ENCODE measurements around the gene PLEKHA6. TPM values are rescaled to one million over a fixed set of nuclear protein-coding genes. Genes with fewer than 3 reads are reported as not detected.

Gene PLEKHA6
- total and polyA plus RNA-seq, 2 donors (not counting 1 experiment from before 2014, with no cell fraction given), result 0.31 to 0.47 TPM

DNA sequence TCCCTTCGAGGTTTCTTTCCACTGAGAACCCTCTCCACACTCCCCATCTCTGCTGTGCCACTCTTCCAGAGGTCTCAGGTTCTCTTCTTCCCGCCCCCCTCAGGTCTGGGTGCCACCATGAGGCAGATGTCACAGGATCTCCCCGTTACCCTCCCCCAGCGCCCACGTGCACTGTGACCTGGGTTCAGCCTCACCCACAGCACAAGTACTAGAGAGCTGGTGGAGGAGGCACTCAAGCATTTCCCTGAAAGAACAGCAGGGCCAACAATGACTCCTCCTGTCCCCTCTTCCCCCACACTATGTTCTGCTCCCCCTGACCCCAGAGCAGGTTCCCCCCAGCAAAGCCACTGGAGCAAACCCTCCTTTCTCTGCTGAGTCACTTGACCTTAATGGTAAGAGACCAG lies 14.3 kb downstream of the PLEKHA6 start:
- H3K27ac ChIP-seq (ENCODE audit: low read length in 2 of 2), result no peak overlapping the region
- CTCF ChIA-PET, result no interaction called here
- DNase-seq, result no peak
- no peak for ATAC-seq (ENCODE audit: low read depth)
- intact Hi-C loops (cut with micrococcal nuclease), result no loop called here
- H3K9me3 Mint-ChIP-seq (ENCODE audit: insufficient read depth), result no peaks in the 10 kb centered on the region
- H3K9ac ChIP-seq (ENCODE audit: low read length), result no peak overlapping the region
- H3K4me2 ChIP-seq (replicated peaks; ENCODE audit: low read depth, low read length, poor library complexity, severe bottlenecking), result no peak overlapping the region
- no peaks in the 10 kb centered on the region for H4K20me1 ChIP-seq (ENCODE audit: control insufficient read depth, insufficient read depth, low read length, poor library complexity, severe bottlenecking)
- no peaks in the 10 kb centered on the region for H3K4me1 ChIP-seq (ENCODE audit: control insufficient read depth in 2 of 2, insufficient read depth in 2 of 2, low read length in 2 of 2)
- TF ChIP-seq EZH2 (IDR thresholded peaks at IDR 0.05; ENCODE audit: borderline replicate concordance, insufficient read depth, low read depth, low read length, poor library complexity, severe bottlenecking), result no peak
- TF ChIP-seq, protein P1, sequence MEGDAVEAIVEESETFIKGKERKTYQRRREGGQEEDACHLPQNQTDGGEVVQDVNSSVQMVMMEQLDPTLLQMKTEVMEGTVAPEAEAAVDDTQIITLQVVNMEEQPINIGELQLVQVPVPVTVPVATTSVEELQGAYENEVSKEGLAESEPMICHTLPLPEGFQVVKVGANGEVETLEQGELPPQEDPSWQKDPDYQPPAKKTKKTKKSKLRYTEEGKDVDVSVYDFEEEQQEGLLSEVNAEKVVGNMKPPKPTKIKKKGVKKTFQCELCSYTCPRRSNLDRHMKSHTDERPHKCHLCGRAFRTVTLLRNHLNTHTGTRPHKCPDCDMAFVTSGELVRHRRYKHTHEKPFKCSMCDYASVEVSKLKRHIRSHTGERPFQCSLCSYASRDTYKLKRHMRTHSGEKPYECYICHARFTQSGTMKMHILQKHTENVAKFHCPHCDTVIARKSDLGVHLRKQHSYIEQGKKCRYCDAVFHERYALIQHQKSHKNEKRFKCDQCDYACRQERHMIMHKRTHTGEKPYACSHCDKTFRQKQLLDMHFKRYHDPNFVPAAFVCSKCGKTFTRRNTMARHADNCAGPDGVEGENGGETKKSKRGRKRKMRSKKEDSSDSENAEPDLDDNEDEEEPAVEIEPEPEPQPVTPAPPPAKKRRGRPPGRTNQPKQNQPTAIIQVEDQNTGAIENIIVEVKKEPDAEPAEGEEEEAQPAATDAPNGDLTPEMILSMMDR (IDR thresholded peaks at IDR 0.05), result no peak
- H3K27me3 Mint-ChIP-seq, result peaks cover 27% of the 10 kb centered on the region
- no peak overlapping the region for H3K27ac Mint-ChIP-seq
- H3K27me3 ChIP-seq (replicated peaks in 1 of 4; ENCODE audit: control extremely low read depth in 1 of 4, control insufficient read depth in 3 of 4, insufficient read depth in 4 of 4, low read length in 3 of 4), result peaks cover 0 to 4% (median 0%) of the 10 kb centered on the region in 4 experiments
- no peaks in the 10 kb centered on the region for H3K79me2 ChIP-seq (ENCODE audit: control insufficient read depth, insufficient read depth, low read length)
- POLR2A ChIA-PET, result no interaction called here
- H3K4me3 Mint-ChIP-seq, result no peak overlapping the region
- H3K9me3 ChIP-seq (ENCODE audit: control extremely low read depth in 1 of 3, control insufficient read depth in 2 of 3, insufficient read depth in 1 of 3, low read length in 2 of 3), result no peaks in the 10 kb centered on the region
- no peaks in the 10 kb centered on the region for H3K4me1 Mint-ChIP-seq
- H3K4me3 ChIP-seq (ENCODE audit: control extremely low read depth in 1 of 5, extremely low read depth in 1 of 5, insufficient read depth in 1 of 5, low read depth in 2 of 5, low read length in 4 of 5), result no peak overlapping the region
- H2AFZ ChIP-seq (ENCODE audit: insufficient read depth, low read depth, low read length, poor library complexity, severe bottlenecking), result no peak overlapping the region
- H3K36me3 ChIP-seq (replicated peaks in 1 of 2; ENCODE audit: control extremely low read depth in 1 of 2, control insufficient read depth in 1 of 2, extremely low read depth in 1 of 2, insufficient read depth in 2 of 2, low read length in 1 of 2), result no peaks in the 10 kb centered on the region
- WGBS (ENCODE audit: insufficient coverage), result 49% methylated on average over 4 of the region's 5 CpGs

DNA sequence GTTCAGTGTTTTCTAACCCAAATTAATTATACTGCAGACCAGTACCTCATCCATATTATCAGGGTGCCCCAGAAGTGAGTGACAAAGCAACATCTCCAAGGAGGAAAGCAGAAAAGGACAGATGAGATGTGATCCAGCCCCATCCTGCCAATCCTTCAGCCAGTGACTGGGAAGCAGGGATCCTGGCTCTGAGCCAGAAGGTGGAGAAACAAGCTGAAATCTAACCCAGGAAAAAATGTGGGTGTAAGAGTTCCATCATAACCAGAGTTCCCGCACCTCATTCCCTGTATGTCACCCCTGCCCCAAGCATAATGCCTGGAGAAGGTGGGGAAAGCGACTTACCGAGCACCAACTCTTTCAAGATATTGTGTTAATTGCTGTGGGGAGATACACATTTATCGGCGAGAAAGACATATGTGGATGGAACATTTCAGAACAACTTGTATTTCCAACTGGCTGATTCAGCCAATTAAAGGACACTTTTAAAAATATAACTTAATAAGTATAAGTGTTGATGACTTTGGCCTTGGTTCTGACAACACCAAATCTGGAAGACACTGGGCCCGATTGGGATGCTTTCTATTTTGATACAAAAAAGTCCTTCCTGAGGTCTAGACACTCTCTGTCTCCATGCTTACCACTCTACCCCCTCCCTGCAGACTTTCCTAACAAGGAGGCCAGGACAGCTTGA lies 14.9 kb downstream of the PLEKHA6 start:
- 86% methylated on average over 1 of the region's 6 CpGs for WGBS (ENCODE audit: insufficient coverage)
- peaks cover 27% of the 10 kb centered on the region for H3K27me3 Mint-ChIP-seq
- ChIA-PET POLR2A (no interaction called here), CTCF (no interaction called here)
- H3K4me3 Mint-ChIP-seq, result no peak overlapping the region
- peaks cover 0 to 4% (median 0%) of the 10 kb centered on the region in 4 experiments for H3K27me3 ChIP-seq (replicated peaks in 1 of 4; ENCODE audit: control extremely low read depth in 1 of 4, control insufficient read depth in 3 of 4, insufficient read depth in 4 of 4, low read length in 3 of 4)
- H3K9ac ChIP-seq (ENCODE audit: low read length), result no peak overlapping the region
- no peak overlapping the region for H3K27ac ChIP-seq (ENCODE audit: low read length in 2 of 2)
- H3K4me1 Mint-ChIP-seq, result no peaks in the 10 kb centered on the region
- TF ChIP-seq EZH2 (IDR thresholded peaks at IDR 0.05; ENCODE audit: borderline replicate concordance, insufficient read depth, low read depth, low read length, poor library complexity, severe bottlenecking), result no peak
- no peaks in the 10 kb centered on the region for H3K79me2 ChIP-seq (ENCODE audit: control insufficient read depth, insufficient read depth, low read length)
- no peaks in the 10 kb centered on the region for H3K9me3 ChIP-seq (ENCODE audit: control extremely low read depth in 1 of 3, control insufficient read depth in 2 of 3, insufficient read depth in 1 of 3, low read length in 2 of 3)
- no peak for DNase-seq
- H2AFZ ChIP-seq (ENCODE audit: insufficient read depth, low read depth, low read length, poor library complexity, severe bottlenecking), result no peak overlapping the region
- H3K9me3 Mint-ChIP-seq (ENCODE audit: insufficient read depth), result no peaks in the 10 kb centered on the region
- no peaks in the 10 kb centered on the region for H3K4me1 ChIP-seq (ENCODE audit: control insufficient read depth in 2 of 2, insufficient read depth in 2 of 2, low read length in 2 of 2)
- no peak for ATAC-seq (ENCODE audit: low read depth)
- H3K36me3 ChIP-seq (replicated peaks in 1 of 2; ENCODE audit: control extremely low read depth in 1 of 2, control insufficient read depth in 1 of 2, extremely low read depth in 1 of 2, insufficient read depth in 2 of 2, low read length in 1 of 2), result no peaks in the 10 kb centered on the region
- H3K27ac Mint-ChIP-seq, result no peak overlapping the region
- H4K20me1 ChIP-seq (ENCODE audit: control insufficient read depth, insufficient read depth, low read length, poor library complexity, severe bottlenecking), result no peaks in the 10 kb centered on the region
- H3K4me3 ChIP-seq (ENCODE audit: control extremely low read depth in 1 of 5, extremely low read depth in 1 of 5, insufficient read depth in 1 of 5, low read depth in 2 of 5, low read length in 4 of 5), result no peak overlapping the region
- intact Hi-C loops (cut with micrococcal nuclease), result no loop called here
- no peak overlapping the region for H3K4me2 ChIP-seq (replicated peaks; ENCODE audit: low read depth, low read length, poor library complexity, severe bottlenecking)
